Embryonic facial prominence (tissue), 1 donor: ENCODE measurements around the gene MYO7A.
"Not testable (repeated sequence)": the region's sequence is repeated elsewhere in the genome, so short reads cannot be mapped to it uniquely, and the experiment has no call there.

Experiments used
- DNase-seq: peaks from one replicate; pipeline ENCODE4 v3.0.0-alpha.2; 2016; ENCODE audit errors: extremely low spot score

The MYO7A gene

DNA sequence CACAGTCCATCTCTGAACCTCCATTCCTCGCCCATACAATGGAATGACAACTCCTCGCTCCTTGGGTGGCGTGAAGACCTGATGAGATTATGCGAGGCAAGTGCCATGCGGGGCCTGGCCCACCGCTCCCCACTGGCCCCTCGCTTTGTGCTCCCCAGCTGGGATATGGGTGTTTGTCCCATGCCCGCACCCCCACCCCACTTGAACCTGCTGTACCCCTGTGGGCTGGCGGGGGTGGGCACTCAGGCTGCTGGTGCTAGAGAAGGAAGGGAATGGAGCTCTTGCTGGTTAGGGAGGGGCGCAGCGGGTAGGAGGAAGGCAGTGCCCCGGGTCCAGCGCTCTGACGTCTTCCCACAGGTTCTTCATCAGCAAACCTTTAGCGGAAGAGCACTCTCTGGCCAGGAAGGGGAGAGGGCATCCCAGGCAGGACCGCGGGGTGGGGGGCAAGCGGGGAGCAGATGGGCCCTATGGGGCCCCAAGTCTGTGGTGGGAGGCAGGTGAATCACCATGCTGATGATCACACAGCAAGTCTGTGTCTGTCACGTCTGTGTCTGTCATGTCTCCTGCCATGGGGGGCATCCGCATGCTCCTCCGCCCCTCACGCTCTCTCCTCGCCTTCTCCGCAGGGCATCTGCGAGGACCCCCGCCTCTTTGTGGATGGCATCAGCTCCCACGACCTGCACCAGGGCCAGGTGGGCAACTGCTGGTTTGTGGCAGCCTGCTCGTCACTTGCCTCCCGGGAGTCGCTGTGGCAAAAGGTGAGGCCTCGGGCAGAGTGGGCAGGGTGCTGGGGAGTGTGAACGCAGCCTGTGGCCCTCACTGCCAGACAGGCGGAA lies 34.8 kb upstream of the MYO7A start:
- no peak for DNase-seq

- DNase-seq, result no peak
Observed at GRCh38 chr11:77093987-77094840, 33.8 kb upstream of the MYO7A start.

DNA sequence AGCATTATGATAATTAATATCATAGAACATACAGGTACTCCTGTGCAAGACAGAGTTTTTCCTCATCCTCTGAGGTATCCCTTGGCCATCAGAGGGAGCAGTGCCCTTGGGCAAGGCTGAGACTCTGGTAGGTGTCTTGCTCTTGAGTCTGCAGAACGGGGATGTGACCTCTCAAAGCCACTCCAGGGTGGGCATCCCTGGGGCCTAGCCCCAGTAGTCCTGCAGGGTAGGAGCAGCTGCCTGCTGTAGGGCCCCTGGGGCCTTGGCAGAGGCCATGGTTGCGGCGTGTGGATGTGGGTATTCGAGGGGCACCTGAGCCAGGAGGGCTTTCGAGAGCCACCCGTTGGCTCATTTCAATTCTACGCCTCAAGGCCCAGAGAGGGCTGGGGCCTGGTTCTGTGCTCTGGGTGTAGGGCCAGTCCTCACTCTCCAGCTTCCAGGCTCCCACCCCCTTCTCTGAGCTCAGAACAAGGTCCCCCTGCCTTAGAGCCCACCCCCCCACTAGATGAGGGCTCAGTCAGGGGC lies 33.1 kb upstream of the MYO7A start:
- no peak for DNase-seq

GRCh38 chr11:77095551-77096490 lies 32.2 kb upstream of the MYO7A start:
- no peak for DNase-seq

DNA sequence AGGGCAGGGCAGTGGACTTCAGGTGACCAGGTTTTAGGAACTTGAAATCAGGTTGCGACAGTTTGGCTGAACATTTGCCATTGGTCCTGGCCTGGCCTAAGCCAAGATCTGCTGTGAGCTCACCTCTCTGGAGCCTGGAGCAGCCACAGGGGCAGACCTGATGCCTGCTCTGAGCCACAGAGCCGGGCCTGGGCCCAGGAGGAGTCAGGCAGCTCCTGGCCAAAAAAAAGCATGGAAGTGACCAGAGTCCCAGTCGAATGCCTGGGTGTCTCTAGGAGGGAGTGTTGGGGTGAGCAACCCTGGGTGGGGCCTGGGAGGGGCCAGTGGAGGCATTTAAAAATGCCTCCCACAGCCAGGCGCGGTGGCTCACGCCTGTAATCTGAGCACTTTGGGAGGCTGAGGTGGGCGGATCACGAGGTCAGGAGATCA lies 31.4 kb upstream of the MYO7A start:
- no peak for DNase-seq

GRCh38 chr11:77097180-77097579 lies 30.9 kb upstream of the MYO7A start:
- not testable (repeated sequence) for DNase-seq

- no peak for DNase-seq
Observed at GRCh38 chr11:77100166-77101042, 27.6 kb upstream of the MYO7A start.

- DNase-seq, result no peak
Observed at GRCh38 chr11:77101043-77101537, 27.0 kb upstream of the MYO7A start.

DNA sequence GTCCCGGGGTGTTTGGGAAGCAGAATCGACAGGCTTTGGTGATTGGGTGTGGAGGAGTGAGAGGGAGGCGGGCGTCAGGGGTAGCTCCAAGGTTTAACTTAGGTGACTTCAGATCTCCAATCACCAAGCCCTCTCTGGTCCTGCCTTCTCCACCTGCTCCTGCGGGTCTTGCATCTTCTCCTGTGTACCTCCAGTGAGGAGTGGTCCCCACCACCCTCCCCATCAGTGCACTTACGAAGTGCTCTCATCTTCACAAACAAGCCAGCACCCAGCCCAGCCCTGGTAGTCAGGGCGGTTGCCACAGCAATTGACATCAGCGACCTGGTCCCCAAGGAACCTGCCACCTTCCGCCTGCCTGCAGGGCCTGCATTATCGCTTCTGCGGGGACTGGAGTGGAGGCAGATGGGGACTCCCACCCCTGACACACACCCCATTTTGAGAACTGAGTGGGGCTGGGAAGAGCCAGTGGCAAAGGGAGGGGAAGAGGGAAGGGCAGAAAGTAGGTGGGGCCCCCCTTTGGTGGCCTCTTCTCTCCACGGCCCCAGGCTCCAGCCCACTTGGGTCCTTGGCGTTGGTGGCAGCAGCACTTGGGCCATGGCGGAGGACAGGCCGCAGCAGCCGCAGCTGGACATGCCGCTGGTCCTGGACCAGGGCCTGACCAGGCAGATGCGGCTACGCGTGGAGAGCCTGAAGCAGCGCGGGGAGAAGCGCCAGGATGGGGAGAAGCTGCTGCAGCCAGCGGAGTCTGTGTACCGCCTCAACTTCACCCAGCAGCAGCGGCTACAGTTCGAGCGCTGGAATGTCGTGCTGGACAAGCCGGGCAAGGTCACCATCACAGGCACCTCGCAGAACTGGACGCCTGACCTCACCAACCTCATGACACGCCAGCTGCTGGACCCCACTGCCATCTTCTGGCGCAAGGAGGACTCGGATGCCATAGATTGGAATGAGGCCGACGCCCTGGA lies 25.5 kb upstream of the MYO7A start, which contains the start of gene OMP:
Gene OMP, plus strand, starts transcription at position 595 of the 965 bp plus-strand sequence. Its CDS starts 0 bp downstream, at position 595.
- no peak for DNase-seq

DNA sequence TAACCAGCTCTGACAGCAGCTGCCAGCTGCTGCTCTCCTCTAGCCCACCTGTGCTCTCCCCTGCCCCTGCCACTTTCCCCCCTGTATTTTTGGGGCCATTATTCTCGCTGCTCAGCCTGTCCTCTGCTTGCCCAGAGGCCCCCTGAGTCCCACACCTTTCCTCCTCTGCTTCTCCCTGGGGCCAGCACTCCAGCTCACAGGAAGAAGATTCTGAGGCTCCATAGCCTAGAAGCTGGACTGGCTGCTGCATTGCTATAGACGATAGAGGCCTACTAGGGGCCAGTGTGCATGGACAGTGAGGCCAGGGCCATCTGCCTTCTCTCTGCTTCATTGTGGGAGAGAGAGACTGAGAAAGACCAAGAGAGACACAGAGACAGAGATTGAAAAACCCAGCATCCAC lies 24.7 kb upstream of the MYO7A start:
- no peak for DNase-seq

DNA sequence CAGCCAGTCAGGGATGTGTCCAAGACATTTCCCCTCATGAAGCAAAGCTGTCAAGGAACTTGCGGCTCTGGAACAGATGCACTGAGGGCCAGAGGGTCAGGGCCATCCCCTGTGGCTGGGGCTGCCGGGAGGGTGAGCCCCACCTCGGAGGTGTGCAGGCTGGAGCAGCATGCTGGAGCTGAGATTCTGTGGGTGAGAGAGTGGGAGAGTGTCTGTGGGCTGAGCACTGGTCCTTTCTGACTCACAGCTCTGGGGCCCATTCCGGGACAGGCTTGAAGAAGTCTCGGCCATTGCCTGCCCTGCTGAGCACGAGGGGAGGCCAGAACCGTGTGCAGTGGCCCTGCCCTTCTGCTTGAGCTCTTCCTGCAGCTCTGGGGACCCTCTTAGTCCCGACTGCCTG lies 23.3 kb upstream of the MYO7A start:
- no peak for DNase-seq

GRCh38 chr11:77106321-77106720 lies 21.7 kb upstream of the MYO7A start:
- no peak for DNase-seq

DNA sequence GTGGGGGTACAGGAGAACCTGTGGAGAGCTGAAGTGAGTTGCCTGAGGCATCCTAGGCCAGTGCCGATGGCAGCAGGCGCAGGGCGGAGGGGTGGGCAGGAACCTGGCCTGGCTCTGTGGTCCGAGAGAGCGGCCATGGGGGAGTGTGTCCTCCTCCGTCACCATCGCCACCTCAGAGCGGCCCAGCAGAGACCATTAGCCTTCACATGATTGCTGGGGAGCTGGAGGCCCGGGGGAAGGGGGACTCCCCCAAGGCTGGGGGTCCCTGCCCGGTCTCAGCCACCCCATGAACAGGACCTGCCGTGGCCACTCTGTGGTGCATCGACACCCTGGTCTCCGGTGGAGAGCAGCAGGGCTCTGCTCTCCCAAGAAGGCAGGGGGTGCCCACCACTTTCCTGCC lies 21.3 kb upstream of the MYO7A start:
- DNase-seq, result no peak

DNA sequence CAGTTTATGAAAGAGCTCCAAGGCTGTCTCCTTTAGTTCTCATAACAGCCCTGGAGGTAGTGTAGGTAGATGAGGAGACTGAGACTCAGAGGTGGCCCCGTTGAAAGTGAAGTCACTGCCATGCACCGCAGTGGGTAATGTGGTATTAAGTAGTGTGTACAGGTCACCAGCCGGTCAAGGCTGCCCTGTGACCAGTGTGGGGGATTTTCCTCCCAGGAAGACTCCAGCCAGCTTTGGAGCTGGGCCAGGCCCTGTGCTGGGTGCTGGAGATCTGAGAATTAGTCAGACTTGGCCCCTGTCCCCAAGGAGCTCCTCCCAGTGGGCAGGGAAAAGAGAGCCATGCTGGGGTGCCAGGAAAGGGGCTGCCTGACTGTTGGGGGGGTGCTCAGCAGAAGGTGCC lies 20.1 kb upstream of the MYO7A start:
- no peak for DNase-seq

GRCh38 chr11:77108436-77108835 lies 19.6 kb upstream of the MYO7A start:
- no peak for DNase-seq

- DNase-seq, result no peak
Observed at GRCh38 chr11:77109236-77110019, 18.6 kb upstream of the MYO7A start.

DNA sequence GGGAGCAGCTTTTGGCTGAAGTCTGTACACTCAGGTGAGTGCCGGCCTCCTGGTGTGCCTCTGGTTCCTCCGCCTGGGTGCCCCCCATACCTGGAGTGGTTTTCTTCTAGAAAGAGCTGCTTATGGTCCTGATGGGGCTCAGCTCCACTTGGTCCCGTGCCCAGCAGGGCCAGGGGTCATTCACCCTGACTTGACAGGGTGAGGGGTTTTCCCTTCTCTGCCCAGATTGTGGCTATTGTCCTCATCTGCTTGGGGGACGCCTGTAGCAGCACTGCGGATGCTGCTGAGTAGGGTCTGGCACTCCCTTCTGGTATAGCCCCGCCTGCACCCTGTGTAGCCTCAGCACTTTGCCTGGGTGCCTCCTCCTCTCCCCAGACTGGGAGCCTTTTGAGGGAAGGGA lies 17.2 kb upstream of the MYO7A start:
- DNase-seq, result no peak

DNA sequence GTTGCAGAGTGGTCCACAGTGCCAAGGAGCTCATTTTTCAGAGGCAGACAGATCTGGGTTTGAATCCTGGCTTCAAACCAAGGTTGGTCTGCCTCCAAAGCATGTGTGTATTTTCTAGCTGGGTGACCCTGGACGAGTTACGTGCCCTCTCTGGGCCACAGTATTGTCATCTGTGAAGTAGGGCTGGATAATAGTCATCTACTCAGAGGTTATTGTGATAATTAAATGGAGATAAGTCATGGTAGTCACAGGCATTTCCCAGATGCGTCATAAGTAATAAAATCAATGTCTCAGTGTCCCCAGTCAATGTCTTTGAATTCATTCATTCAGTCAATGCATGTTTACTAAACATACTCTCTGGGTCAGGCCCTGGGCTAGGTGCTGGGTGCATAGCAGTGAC lies 16.8 kb upstream of the MYO7A start:
- no peak for DNase-seq
